ENCODE data around the gene CYTH1.

CYTH1 gene

GRCh38 chr17:78781893-78782304, at the start of gene CYTH1:
Gene CYTH1, minus strand, starts transcription at chr17:78782273. Its CDS starts 50 bp downstream, at chr17:78782223.
- DNase-seq = no peak

- no peak for DNase-seq
Observed at GRCh38 chr17:78829477-78829876, 47.4 kb upstream of the CYTH1 start.

- no peak for DNase-seq
Observed at GRCh38 chr17:78828470-78829185, 46.6 kb upstream of the CYTH1 start.

- DNase-seq = no peak
Observed at GRCh38 chr17:78826836-78827509, 44.9 kb upstream of the CYTH1 start.

- DNase-seq = no peak
Observed at GRCh38 chr17:78826421-78826820, 44.3 kb upstream of the CYTH1 start.

GRCh38 chr17:78825696-78826095, 43.6 kb upstream of the CYTH1 start:
- no peak for DNase-seq

- DNase-seq = no peak
Observed at GRCh38 chr17:78824240-78824639, 42.2 kb upstream of the CYTH1 start.

GRCh38 chr17:78823282-78824046, 41.4 kb upstream of the CYTH1 start:
- no peak for DNase-seq

- no peak for DNase-seq
Observed at GRCh38 chr17:78822552-78822951, 40.5 kb upstream of the CYTH1 start.

GRCh38 chr17:78821961-78822360, 39.9 kb upstream of the CYTH1 start:
- no peak for DNase-seq

GRCh38 chr17:78820841-78821240, 38.8 kb upstream of the CYTH1 start:
- no peak for DNase-seq

- no peak for DNase-seq
Observed at GRCh38 chr17:78819806-78820792, 38.0 kb upstream of the CYTH1 start.

GRCh38 chr17:78819402-78819801, 37.3 kb upstream of the CYTH1 start:
- DNase-seq = no peak

GRCh38 chr17:78818932-78819331, 36.9 kb upstream of the CYTH1 start:
- DNase-seq = no peak

GRCh38 chr17:78818152-78818846, 36.2 kb upstream of the CYTH1 start:
- DNase-seq = no peak

- no peak for DNase-seq
Observed at GRCh38 chr17:78817123-78817522, 35.0 kb upstream of the CYTH1 start.

- no peak for DNase-seq
Observed at GRCh38 chr17:78815696-78816095, 33.6 kb upstream of the CYTH1 start.

- DNase-seq = no peak
Observed at GRCh38 chr17:78812855-78813254, 30.8 kb upstream of the CYTH1 start.

GRCh38 chr17:78808163-78808562, 26.1 kb upstream of the CYTH1 start:
- DNase-seq = no peak

- no peak for DNase-seq
Observed at GRCh38 chr17:78806451-78806850, 24.4 kb upstream of the CYTH1 start.

- no peak for DNase-seq
Observed at GRCh38 chr17:78805301-78805700, 23.2 kb upstream of the CYTH1 start.

GRCh38 chr17:78804777-78805176, 22.7 kb upstream of the CYTH1 start:
- no peak for DNase-seq

Measured in NCI-H774 (cell line).